Measurements from ENCODE around the gene GEN1.

Gene GEN1

GRCh38 chr2:17827785-17828184 is 73.8 kb downstream of the GEN1 start:
- no peak for DNase-seq

- DNase-seq: peak; percentile 87
Measured at GRCh38 chr2:17830053-17831034, 76.4 kb downstream of the GEN1 start.

GRCh38 chr2:17835516-17835915 is 81.6 kb downstream of the GEN1 start:
- no peak for DNase-seq

All from DMS 273 treated with DMSO at 0.1 percent for 48 hours (cell line).